IPS DF 4.7 (cell line): ENCODE measurements around the gene HOXD1.

ENCODE experiments used
- DNase-seq: peaks from one replicate; pipeline ENCODE4 v3.0.0-alpha.2; 2013; ENCODE audit warnings: low spot score; ENCODE audit errors: extremely low read depth

HOXD1 gene

GRCh38 chr2:176182671-176183070, 5.8 kb upstream of the HOXD1 start:
- DNase-seq, result no peak

- no peak for DNase-seq
Observed at GRCh38 chr2:176184749-176185148, 3.7 kb upstream of the HOXD1 start.

DNA sequence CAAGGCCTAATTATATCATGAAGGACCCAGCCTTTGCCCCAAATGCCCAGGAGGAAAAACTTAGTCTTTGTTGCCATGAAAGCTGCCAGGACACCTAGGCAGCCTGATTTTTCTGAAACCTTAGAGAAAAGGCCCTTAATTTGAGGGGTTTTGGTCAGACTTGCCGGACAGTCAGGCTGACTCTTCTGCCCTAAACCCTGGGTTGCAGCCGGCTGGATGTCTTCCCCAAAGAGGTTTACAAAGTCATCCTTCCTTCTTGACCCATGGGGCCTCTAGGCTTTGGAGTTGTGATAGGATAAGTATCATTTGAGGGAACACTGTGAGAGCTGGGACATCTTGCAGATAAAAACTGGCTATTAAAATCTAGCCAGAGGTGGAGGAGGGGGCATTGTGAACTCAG, 2.4 kb upstream of the HOXD1 start:
- no peak for DNase-seq

- no peak for DNase-seq
Observed at GRCh38 chr2:176187200-176187898, 1.1 kb upstream of the HOXD1 start.

DNA sequence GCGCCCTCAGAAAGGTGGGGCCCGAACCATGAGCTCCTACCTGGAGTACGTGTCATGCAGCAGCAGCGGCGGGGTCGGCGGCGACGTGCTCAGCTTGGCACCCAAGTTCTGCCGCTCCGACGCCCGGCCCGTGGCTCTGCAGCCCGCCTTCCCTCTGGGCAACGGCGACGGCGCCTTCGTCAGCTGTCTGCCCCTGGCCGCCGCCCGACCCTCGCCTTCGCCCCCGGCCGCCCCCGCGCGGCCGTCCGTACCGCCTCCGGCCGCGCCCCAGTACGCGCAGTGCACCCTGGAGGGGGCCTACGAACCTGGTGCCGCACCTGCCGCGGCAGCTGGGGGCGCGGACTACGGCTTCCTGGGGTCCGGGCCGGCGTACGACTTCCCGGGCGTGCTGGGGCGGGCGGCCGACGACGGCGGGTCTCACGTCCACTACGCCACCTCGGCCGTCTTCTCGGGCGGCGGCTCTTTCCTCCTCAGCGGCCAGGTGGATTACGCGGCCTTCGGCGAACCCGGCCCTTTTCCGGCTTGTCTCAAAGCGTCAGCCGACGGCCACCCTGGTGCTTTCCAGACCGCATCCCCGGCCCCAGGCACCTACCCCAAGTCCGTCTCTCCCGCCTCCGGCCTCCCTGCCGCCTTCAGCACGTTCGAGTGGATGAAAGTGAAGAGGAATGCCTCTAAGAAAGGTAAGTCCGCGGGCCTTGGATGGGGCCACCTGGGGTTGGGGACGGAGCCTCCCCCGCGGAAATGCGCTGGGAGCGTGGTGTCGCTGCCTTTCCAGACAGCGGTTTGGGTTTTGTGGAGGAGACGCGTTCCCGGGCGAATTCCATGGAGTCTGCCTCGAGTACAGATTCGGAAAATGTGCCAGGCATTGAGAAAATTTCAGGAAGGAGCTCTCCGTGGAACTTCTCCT, 559 bp downstream of the HOXD1 start:
- no peak for DNase-seq

GRCh38 chr2:176189681-176190641, 1.5 kb downstream of the HOXD1 start:
- no peak for DNase-seq

DNA sequence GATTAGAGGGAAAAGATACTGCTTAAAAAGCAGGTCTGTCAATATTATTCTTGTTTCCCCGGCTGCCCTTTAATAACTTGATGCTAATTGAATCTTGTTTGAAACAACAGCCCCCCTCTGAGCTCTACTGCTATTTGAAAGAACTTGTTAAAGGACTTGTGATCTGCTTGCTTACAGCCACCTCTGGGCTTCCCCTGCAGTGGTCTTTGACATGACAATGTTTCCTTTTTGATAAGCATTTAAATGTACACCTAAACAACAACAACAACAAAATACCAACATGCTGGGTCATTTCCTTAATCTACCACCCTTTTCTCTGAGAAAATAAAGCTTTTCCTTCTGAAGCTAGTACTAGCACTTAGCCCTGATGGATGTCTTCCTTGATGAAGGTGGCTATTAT, 3.9 kb downstream of the HOXD1 start:
- DNase-seq, result no peak

DNA sequence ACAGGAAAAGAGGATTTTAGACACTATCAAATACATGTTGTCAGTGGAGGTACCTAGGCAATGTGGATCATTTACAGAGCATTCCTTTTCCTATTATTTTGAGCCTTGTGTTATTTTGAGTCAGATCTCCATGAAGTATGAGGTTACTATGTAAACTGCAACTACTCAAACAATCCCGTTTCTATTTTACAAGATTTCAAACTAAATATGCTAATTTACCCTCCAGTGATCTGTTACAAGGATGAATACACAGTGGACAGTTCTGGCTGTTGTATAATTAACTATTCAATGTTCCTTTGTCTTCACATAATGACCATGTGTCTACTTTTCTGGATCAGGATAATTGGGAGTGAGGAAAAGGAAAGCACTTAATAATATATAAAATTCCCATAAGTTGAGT, 4.6 kb downstream of the HOXD1 start:
- no peak for DNase-seq

GRCh38 chr2:176199902-176200301, 11.4 kb downstream of the HOXD1 start:
- no peak for DNase-seq

GRCh38 chr2:176200971-176201370, 12.5 kb downstream of the HOXD1 start:
- DNase-seq, result no peak

- DNase-seq, result no peak
Observed at GRCh38 chr2:176202491-176202890, 14.0 kb downstream of the HOXD1 start.

DNA sequence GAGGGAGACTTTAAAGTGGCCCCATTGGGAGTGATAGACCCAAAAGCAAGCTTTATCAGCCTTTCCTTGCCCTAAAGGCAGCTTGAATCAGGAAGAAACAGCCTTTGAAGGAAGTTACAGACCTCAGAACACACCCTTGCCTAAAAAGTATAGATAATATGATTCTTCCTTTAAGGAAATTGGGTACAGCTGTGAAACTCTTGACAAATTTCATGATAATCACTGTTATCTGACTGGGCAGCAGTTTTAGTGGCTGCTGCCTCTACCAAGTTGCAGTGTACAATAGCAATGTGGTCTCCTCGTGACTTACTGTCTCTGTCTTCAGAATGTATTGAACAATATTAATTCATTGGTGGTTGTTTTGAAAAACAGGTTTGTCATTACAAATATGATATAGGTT, 16.7 kb downstream of the HOXD1 start:
- DNase-seq, result no peak

DNA sequence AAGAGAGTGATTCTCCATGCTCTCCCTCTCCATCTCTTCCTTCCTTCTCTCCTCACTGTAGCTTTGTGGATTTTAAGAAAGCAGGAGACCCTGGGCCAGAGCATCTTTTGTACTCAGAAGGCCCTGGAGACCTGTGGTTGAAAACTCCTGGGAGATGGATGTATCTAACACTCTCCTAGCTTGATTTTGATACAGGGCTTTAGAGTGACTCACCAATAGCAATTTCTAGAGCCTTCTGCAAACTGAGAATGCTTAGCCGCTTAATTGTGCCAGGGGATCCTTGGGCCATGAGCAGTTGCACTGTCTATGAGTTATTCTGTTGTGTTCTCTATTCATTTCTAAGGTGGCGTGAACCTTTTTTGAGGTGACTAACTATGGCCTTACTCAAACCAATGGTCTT, 17.7 kb downstream of the HOXD1 start:
- DNase-seq, result no peak

- DNase-seq, result no peak
Observed at GRCh38 chr2:176206682-176207081, 18.2 kb downstream of the HOXD1 start.

DNA sequence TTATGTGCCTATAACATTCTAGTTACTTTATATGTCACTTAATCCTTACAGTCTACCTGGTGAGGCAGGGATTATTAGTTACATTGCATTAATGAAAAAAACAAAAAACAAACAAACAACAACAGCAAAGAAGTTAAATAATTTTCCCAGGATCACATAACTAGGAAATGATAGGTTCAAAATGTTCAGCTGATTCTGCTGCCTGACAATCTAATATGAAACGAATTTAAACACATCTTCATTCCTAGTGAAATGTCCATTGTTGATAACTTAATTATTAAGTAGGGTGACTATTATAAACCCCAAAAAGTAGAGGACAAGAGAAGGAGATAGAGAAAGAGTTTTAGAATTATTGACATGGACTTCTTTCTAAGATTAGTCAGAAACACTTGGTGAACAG, 22.6 kb downstream of the HOXD1 start:
- DNase-seq, result no peak

DNA sequence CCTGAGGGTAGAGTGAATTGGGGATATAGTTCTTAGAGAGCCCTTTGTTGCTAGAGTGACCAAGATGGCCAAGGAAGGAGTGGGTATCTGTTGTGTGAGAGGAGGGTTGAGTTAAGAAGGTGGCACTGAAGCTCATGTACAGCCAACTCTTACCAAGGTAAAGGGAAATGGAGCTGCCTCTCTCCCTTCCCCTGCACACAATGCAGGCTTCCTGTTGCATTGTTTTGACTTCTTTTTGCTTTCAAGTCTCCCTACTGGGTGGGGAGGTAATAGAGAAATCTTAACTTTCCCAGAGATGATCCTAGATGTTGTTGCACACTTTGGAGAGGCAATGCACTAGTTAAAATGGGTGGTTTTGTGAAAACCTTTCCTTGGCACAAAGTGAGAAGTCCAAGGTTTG, 23.8 kb downstream of the HOXD1 start:
- DNase-seq, result no peak

GRCh38 chr2:176213406-176213805, 24.9 kb downstream of the HOXD1 start:
- no peak for DNase-seq

- no peak for DNase-seq
Observed at GRCh38 chr2:176227874-176228273, 39.4 kb downstream of the HOXD1 start.

- DNase-seq, result no peak
Observed at GRCh38 chr2:176234156-176234555, 45.7 kb downstream of the HOXD1 start.

DNA sequence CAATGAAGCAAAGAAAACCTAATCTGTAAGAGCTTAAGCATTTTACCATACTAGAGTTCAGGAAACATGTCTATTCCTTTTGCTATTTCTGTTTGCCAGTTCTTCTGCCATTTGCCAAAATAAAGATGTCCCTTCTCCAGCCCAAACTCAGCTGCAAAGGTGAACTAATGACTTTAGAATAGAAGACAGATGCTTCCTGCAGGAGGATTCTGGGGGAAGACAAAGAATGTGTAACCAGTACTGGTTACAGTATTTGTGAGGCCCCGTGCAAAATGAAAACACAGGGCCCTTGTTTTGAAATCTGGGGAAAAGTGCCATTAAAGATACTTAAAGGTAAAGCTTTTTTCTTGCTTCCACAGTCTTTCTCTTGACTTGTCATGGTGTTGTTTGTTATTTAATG, 46.5 kb downstream of the HOXD1 start:
- DNase-seq, result no peak

- DNase-seq, result no peak
Observed at GRCh38 chr2:176237456-176237855, 49.0 kb downstream of the HOXD1 start.

DNA sequence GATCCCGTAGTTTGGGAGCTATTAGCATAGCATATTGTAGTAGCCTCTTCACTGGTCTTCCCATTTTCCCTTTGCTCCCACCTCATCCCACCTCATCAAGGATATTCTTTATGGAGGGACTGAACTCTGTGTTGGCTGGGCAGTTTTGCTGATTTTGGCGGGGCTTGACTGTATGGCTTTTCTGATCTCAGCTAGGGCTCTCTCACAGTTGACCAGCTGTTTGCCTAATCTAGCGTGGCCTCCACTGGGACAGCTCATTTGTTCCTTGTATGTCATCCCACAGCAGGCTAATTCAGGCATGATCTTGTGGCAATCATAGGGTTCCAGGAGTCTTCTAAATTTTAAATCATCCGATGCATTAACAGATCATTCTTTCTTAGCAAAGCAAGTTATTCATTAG, 50.6 kb downstream of the HOXD1 start:
- DNase-seq, result no peak
